RWPE2 (cell line): ENCODE results near the gene SLC25A13.

Experiments
- ATAC-seq: fragments of 200-7000 bp; cut with Tn5 transposase; 3 replicates; pipeline ENCODE4 v1.9.1; 2021; ENCODE audit warnings: low read depth
- DNase-seq: peaks from one replicate; pipeline ENCODE4 v3.0.0-alpha.2; 2020; ENCODE audit warnings: low spot score
- H3K27ac ChIP-seq: fragments of 450-650 bp; 2 replicates; pipeline ENCODE4 v1.5.1; 2017; ENCODE audit warnings: mild to moderate bottlenecking; ENCODE audit not compliant: poor library complexity, severe bottlenecking
- H3K27me3 ChIP-seq: fragments of 250-450 bp; sonication (Bioruptor Pico); 2 replicates; pipeline ENCODE4 v1.5.1; 2021; ENCODE audit warnings: mild to moderate bottlenecking, moderate library complexity; ENCODE audit not compliant: insufficient read depth, poor library complexity, severe bottlenecking
- H3K36me3 ChIP-seq: fragments of 250-450 bp; sonication (Bioruptor Pico); 2 replicates; pipeline ENCODE4 v1.5.1; 2020; ENCODE audit warnings: low read depth, mild to moderate bottlenecking, moderate library complexity
- H3K4me1 ChIP-seq: fragments of 250-450 bp; sonication (Bioruptor Pico); 2 replicates; pipeline ENCODE4 v1.5.1; 2021; ENCODE audit warnings: mild to moderate bottlenecking, moderate library complexity; ENCODE audit not compliant: insufficient read depth, poor library complexity, severe bottlenecking
- H3K4me3 ChIP-seq: fragments of 250-450 bp; sonication (Bioruptor Pico); 2 replicates; pipeline ENCODE4 v1.5.1; 2021; ENCODE audit warnings: mild to moderate bottlenecking, moderate library complexity; ENCODE audit not compliant: severe bottlenecking
- H3K9me3 ChIP-seq: fragments of 250-450 bp; sonication (Bioruptor Pico); 2 replicates; pipeline ENCODE4 v1.5.1; 2021; ENCODE audit warnings: mild to moderate bottlenecking, moderate library complexity; ENCODE audit not compliant: severe bottlenecking
- CTCF ChIP-seq: fragments of 450-650 bp; IDR thresholded peaks from one replicate; pipeline ENCODE4 v1.5.1; 2017; ENCODE audit warnings: mild to moderate bottlenecking, moderate library complexity; ENCODE audit not compliant: poor library complexity, severe bottlenecking

Gene SLC25A13

GRCh38 chr7:96205665-96206064 is 116.2 kb downstream of the SLC25A13 start:
- Histone ChIP-seq H3K27ac (no peak overlapping the region), H3K4me1 (no peaks in the 10 kb centered on the region), H3K36me3 (0 out of 2 replicates have a peak, but pooled peaks cover 6% of the 10 kb centered on the region), H3K4me3 (no peak overlapping the region), H3K9me3 (no peaks in the 10 kb centered on the region), H3K27me3 (no peaks in the 10 kb centered on the region)
- no peak for TF ChIP-seq CTCF
- no peak for DNase-seq
- ATAC-seq, result no peak

GRCh38 chr7:96204601-96205000 is 117.3 kb downstream of the SLC25A13 start:
- no peaks in the 10 kb centered on the region for H3K4me1 ChIP-seq
- ATAC-seq (no peak), DNase-seq (no peak)
- no peak for TF ChIP-seq CTCF
- 0 out of 2 replicates have a peak, but pooled peaks cover 6% of the 10 kb centered on the region for H3K36me3 ChIP-seq
- H3K4me3 ChIP-seq, result no peak overlapping the region
- no peaks in the 10 kb centered on the region for H3K27me3 ChIP-seq
- H3K9me3 ChIP-seq, result no peaks in the 10 kb centered on the region
- no peak overlapping the region for H3K27ac ChIP-seq

- ATAC-seq, result no peak
- Histone ChIP-seq H3K27me3 (no peaks in the 10 kb centered on the region), H3K27ac (no peak overlapping the region), H3K36me3 (0 out of 2 replicates have a peak, but pooled peaks cover 2% of the 10 kb centered on the region), H3K4me3 (no peak overlapping the region), H3K4me1 (no peaks in the 10 kb centered on the region), H3K9me3 (no peaks in the 10 kb centered on the region)
- no peak for TF ChIP-seq CTCF
- no peak for DNase-seq
Measured at GRCh38 chr7:96203786-96204185, 118.1 kb downstream of the SLC25A13 start.

GRCh38 chr7:96202102-96202501 is 119.8 kb downstream of the SLC25A13 start:
- no peaks in the 10 kb centered on the region for H3K4me1 ChIP-seq
- no peaks in the 10 kb centered on the region for H3K27me3 ChIP-seq
- no peak overlapping the region for H3K4me3 ChIP-seq
- DNase-seq (no peak), ATAC-seq (no peak)
- no peaks in the 10 kb centered on the region for H3K36me3 ChIP-seq
- TF ChIP-seq CTCF, result no peak
- H3K9me3 ChIP-seq, result no peaks in the 10 kb centered on the region
- H3K27ac ChIP-seq, result no peak overlapping the region

DNA sequence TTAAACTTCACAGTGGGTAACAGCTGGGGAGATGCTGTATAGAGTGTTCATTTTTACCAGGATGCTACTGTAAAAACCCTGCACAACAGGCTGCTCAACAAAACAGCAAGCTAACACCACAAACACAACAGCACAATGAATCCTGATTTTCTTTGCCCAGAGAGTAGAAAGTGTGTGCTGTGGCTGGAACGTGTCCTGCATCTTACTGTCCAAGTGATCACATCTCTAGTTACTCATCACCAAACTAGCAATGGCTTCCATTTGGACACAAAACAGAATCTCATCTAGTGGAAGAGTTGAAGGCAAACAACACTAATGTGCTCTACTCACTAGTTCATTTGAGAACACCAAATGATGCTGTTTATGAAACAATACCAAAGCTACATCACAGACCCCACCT is 121.2 kb downstream of the SLC25A13 start:
- Histone ChIP-seq H3K4me3 (no peak overlapping the region), H3K9me3 (no peaks in the 10 kb centered on the region), H3K4me1 (no peaks in the 10 kb centered on the region), H3K27me3 (no peaks in the 10 kb centered on the region), H3K36me3 (no peaks in the 10 kb centered on the region), H3K27ac (no peak overlapping the region)
- no peak for ATAC-seq
- no peak for DNase-seq
- TF ChIP-seq CTCF, result no peak
